HepG2 (cell line): Measurements from ENCODE around the gene PLCL1.

ENCODE experiments used
- ASH2L ChIP-seq: fragments of 300-600, 200-600 bp; sonication (generic); IDR thresholded peaks from 2 replicates; pipeline ENCODE4 v1.7.0; 2017; ENCODE audit warnings: low read depth, mild to moderate bottlenecking, moderate library complexity, mixed read lengths, low read length; ENCODE audit not compliant: insufficient read length
- CCAR2 ChIP-seq: fragments of 200-400 bp; formaldehyde crosslinking; optimal IDR thresholded peaks from 2 replicates; pipeline ENCODE3; 2018; ENCODE audit warnings: low read depth, mild to moderate bottlenecking, low read length, moderate library complexity
- FOXO1 ChIP-seq: sonication (generic); formaldehyde crosslinking; IDR thresholded peaks from 2 replicates; pipeline ENCODE4 v1.4.0; 2020; ENCODE audit warnings: missing genetic modification reagents
- KDM1A ChIP-seq: IDR thresholded peaks from 2 replicates; pipeline ENCODE4 v1.6.1; 2016; ENCODE audit warnings: missing compliant biosample characterization
- MTA3 ChIP-seq: sonication (generic); formaldehyde crosslinking; IDR thresholded peaks from 2 replicates; pipeline ENCODE4 v1.4.0; 2020; ENCODE audit warnings: missing genetic modification reagents
- POLR2A ChIP-seq, 2 experiments: IDR thresholded peaks; 2 replicates each; pipeline ENCODE4 v1.6.1; 2011; ENCODE audit warnings: low read depth in 2 of 2, low read length in 2 of 2, mild to moderate bottlenecking in 1 of 2, moderate library complexity in 1 of 2; ENCODE audit not compliant: insufficient read depth in 1 of 2
- SRSF9 ChIP-seq: fragments of 200-400 bp; formaldehyde crosslinking; IDR thresholded peaks from 2 replicates; pipeline ENCODE4 v1.6.1; 2018; ENCODE audit warnings: borderline replicate concordance, mild to moderate bottlenecking, low read depth, low read length; ENCODE audit not compliant: insufficient read depth, poor library complexity, severe bottlenecking
- TP53 ChIP-seq: sonication (generic); formaldehyde crosslinking; conservative IDR thresholded peaks from 2 replicates; pipeline ENCODE4 v1.4.0; 2020; ENCODE audit warnings: missing genetic modification reagents
- ZNF652 ChIP-seq: IDR thresholded peaks from 2 replicates; pipeline ENCODE4 v1.6.1; 2016; ENCODE audit warnings: low read depth, borderline replicate concordance
- ZNF672 ChIP-seq: sonication (generic); formaldehyde crosslinking; IDR thresholded peaks from 2 replicates; pipeline ENCODE4 v1.8.1; 2022; ENCODE audit warnings: missing genetic modification reagents
- ZNF780A ChIP-seq: sonication (generic); formaldehyde crosslinking; IDR thresholded peaks from 2 replicates; pipeline ENCODE4 v1.8.0; 2022; ENCODE audit warnings: mild to moderate bottlenecking, missing genetic modification reagents, moderate library complexity
- TF ChIP-seq, protein P1 (sequence below), 2 experiments: fragments of 450-650 bp in 1 of 2; sonication (generic) in 1 of 2; formaldehyde crosslinking in 1 of 2; IDR thresholded peaks; 2 replicates each; pipeline versions ENCODE4 v1.6.1 to v1.8.0; 2016 to 2022; ENCODE audit warnings: antibody characterized with exemption in 1 of 2, mild to moderate bottlenecking in 1 of 2, missing genetic modification reagents in 1 of 2
- TF ChIP-seq, protein P2 (sequence below): sonication (generic); formaldehyde crosslinking; IDR thresholded peaks from 2 replicates; pipeline ENCODE4 v1.5.0; 2020; ENCODE audit warnings: mild to moderate bottlenecking, missing genetic modification reagents, moderate library complexity
- TF ChIP-seq, protein P3 (sequence below): sonication (generic); formaldehyde crosslinking; IDR thresholded peaks from 2 replicates; pipeline ENCODE4 v1.5.0; 2020; ENCODE audit warnings: missing genetic modification reagents

DNA sequence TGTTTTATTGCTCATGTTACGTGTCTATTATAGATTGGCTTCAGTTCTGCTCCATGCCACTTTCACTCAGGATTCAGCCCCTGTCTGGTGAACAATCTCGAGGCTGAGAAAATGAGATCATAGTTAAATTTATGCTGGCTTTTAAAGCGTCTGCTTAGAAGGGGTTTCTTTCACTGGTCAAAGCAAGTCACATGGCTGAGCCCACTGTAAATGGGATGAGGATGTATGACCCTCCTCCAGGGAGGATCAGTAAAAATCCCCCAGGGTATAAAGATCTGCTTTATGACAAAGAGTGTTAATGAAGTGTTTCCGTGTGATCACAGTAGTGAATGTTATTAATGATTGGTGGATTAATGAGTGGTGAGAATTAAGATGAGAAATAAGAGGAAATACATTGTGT lies 6.2 kb upstream of the PLCL1 start:
- TF ChIP-seq POLR2A (IDR thresholded peaks at IDR 0.05; ENCODE audit: insufficient read depth in 1 of 2, low read depth in 2 of 2, low read length in 2 of 2), result no peak
- no peak for TF ChIP-seq ZNF652 (CRISPR knock-in tag)
- no peak for TF ChIP-seq ASH2L
- TF ChIP-seq, protein P1, sequence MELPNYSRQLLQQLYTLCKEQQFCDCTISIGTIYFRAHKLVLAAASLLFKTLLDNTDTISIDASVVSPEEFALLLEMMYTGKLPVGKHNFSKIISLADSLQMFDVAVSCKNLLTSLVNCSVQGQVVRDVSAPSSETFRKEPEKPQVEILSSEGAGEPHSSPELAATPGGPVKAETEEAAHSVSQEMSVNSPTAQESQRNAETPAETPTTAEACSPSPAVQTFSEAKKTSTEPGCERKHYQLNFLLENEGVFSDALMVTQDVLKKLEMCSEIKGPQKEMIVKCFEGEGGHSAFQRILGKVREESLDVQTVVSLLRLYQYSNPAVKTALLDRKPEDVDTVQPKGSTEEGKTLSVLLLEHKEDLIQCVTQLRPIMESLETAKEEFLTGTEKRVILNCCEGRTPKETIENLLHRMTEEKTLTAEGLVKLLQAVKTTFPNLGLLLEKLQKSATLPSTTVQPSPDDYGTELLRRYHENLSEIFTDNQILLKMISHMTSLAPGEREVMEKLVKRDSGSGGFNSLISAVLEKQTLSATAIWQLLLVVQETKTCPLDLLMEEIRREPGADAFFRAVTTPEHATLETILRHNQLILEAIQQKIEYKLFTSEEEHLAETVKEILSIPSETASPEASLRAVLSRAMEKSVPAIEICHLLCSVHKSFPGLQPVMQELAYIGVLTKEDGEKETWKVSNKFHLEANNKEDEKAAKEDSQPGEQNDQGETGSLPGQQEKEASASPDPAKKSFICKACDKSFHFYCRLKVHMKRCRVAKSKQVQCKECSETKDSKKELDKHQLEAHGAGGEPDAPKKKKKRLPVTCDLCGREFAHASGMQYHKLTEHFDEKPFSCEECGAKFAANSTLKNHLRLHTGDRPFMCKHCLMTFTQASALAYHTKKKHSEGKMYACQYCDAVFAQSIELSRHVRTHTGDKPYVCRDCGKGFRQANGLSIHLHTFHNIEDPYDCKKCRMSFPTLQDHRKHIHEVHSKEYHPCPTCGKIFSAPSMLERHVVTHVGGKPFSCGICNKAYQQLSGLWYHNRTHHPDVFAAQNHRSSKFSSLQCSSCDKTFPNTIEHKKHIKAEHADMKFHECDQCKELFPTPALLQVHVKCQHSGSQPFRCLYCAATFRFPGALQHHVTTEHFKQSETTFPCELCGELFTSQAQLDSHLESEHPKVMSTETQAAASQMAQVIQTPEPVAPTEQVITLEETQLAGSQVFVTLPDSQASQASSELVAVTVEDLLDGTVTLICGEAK (IDR thresholded peaks at IDR 0.05), result no peak
- TF ChIP-seq, protein P1 (CRISPR knock-in tag; IDR thresholded peaks at IDR 0.05), result no peak
- TF ChIP-seq, protein P2, sequence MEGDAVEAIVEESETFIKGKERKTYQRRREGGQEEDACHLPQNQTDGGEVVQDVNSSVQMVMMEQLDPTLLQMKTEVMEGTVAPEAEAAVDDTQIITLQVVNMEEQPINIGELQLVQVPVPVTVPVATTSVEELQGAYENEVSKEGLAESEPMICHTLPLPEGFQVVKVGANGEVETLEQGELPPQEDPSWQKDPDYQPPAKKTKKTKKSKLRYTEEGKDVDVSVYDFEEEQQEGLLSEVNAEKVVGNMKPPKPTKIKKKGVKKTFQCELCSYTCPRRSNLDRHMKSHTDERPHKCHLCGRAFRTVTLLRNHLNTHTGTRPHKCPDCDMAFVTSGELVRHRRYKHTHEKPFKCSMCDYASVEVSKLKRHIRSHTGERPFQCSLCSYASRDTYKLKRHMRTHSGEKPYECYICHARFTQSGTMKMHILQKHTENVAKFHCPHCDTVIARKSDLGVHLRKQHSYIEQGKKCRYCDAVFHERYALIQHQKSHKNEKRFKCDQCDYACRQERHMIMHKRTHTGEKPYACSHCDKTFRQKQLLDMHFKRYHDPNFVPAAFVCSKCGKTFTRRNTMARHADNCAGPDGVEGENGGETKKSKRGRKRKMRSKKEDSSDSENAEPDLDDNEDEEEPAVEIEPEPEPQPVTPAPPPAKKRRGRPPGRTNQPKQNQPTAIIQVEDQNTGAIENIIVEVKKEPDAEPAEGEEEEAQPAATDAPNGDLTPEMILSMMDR, result no peak
- TF ChIP-seq, protein P3, sequence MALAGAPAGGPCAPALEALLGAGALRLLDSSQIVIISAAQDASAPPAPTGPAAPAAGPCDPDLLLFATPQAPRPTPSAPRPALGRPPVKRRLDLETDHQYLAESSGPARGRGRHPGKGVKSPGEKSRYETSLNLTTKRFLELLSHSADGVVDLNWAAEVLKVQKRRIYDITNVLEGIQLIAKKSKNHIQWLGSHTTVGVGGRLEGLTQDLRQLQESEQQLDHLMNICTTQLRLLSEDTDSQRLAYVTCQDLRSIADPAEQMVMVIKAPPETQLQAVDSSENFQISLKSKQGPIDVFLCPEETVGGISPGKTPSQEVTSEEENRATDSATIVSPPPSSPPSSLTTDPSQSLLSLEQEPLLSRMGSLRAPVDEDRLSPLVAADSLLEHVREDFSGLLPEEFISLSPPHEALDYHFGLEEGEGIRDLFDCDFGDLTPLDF (CRISPR knock-in tag), result no peak
- TF ChIP-seq ZNF672 (CRISPR knock-in tag), result no peak
- TF ChIP-seq ZNF780A (CRISPR knock-in tag), result no peak
- TF ChIP-seq SRSF9, result no peak
- no peak for TF ChIP-seq KDM1A (CRISPR knock-in tag)
- TF ChIP-seq TP53 (CRISPR knock-in tag), result no peak
- TF ChIP-seq CCAR2, result no peak
- no peak for TF ChIP-seq FOXO1 (CRISPR knock-in tag)
- TF ChIP-seq MTA3, result no peak
